ENCODE results near the gene MPP3.

The MPP3 gene

DNA sequence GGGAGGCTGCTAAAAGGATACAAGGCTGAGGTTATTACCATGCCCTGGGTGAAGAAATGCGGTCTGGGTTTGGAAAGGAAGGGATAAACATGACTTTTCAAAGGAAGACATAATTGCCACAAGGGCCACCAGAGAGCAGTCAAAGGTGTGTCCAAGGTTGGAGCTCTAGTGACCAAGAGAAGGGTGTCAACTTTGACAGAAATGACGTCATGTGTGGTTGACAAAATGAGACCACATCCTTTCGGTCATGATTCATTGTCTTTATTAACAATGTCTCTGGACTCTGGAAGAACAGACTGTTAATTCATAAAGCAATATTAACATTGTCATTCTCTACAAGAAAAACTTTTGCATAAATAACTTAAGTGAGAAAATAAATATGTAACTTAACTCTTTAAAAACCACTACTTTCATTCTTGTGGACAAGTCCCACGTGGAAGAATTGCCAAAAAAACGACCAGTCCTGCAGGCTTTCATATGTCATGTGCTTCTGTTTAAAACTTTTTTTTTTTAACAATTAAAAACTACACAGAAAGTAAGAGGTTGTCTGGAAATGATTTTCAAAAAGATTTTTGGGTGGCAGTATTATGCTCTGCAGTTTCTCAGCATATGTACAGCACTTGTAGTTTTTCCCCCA, 79.3 kb downstream of the MPP3 start:
- no peak for DNase-seq (ENCODE audit: extremely low read depth in 1 of 2, low read depth in 1 of 2)

All from stimulated activated CD8-positive, alpha-beta memory T cell treated with anti-CD3 and anti-CD28 coated beads, Interleukin-7, amount 100 ng/mL, for 48 hours (primary cell).